ENCODE measurements around the gene HEXD.

Gene HEXD

DNA sequence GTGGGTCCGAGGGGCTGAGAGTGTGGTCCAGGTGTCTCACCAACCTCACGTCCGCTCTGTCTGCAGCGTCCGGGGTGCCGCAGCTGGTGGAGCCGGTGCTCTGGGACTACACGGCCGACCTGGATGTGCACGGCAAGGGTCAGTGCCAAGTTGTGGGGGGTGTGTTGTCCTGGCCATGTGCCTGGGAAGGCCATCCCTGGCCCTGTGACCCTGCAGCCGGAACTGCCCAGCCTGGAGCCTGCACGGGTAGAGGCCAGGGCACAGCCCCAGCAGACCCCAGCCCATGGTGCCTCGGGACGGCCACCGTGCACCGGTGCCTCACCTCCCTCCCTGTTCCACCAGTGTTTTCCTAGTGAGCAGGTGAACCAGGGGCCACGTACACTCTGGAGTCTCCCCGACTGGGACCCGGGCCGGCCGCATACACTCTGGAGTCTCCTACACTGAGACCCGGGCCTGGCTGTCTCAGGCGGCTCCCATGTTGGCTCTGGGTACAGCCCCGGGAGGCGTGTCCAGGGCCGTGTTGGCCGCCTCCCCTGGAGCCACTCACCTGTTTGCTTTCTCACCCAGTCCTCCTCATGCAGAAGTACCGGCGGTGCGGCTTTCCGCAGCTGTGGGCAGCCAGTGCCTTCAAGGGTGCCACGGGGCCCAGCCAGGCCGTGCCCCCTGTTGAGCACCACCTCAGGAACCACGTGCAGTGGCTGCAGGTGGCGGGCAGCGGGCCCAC lies 18.6 kb downstream of the HEXD start:
- ATAC-seq, result no peak

DNA sequence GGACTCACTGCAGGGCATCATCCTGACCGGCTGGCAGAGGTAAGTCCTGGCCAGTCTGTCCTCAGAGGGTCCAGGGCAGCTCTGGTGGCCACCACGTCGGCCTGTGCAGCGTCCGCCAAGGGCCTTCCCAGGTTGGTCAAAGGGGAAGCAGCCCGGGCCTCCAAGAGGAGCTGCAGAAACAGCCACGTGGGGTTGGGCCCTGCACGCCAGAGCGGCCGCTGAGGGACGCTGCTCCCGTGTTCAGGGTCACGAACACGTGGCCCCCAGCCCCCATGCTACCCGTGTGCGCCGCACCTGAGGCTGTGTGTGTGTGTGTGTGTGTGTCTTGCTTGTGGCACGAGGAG lies 19.1 kb downstream of the HEXD start:
- no peak for ATAC-seq
- TF ChIP-seq, protein P1, sequence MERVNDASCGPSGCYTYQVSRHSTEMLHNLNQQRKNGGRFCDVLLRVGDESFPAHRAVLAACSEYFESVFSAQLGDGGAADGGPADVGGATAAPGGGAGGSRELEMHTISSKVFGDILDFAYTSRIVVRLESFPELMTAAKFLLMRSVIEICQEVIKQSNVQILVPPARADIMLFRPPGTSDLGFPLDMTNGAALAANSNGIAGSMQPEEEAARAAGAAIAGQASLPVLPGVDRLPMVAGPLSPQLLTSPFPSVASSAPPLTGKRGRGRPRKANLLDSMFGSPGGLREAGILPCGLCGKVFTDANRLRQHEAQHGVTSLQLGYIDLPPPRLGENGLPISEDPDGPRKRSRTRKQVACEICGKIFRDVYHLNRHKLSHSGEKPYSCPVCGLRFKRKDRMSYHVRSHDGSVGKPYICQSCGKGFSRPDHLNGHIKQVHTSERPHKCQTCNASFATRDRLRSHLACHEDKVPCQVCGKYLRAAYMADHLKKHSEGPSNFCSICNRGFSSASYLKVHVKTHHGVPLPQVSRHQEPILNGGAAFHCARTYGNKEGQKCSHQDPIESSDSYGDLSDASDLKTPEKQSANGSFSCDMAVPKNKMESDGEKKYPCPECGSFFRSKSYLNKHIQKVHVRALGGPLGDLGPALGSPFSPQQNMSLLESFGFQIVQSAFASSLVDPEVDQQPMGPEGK (CRISPR knock-in tag; IDR thresholded peaks at IDR 0.05; ENCODE audit: borderline replicate concordance), result no peak
- TF ChIP-seq, protein P2, sequence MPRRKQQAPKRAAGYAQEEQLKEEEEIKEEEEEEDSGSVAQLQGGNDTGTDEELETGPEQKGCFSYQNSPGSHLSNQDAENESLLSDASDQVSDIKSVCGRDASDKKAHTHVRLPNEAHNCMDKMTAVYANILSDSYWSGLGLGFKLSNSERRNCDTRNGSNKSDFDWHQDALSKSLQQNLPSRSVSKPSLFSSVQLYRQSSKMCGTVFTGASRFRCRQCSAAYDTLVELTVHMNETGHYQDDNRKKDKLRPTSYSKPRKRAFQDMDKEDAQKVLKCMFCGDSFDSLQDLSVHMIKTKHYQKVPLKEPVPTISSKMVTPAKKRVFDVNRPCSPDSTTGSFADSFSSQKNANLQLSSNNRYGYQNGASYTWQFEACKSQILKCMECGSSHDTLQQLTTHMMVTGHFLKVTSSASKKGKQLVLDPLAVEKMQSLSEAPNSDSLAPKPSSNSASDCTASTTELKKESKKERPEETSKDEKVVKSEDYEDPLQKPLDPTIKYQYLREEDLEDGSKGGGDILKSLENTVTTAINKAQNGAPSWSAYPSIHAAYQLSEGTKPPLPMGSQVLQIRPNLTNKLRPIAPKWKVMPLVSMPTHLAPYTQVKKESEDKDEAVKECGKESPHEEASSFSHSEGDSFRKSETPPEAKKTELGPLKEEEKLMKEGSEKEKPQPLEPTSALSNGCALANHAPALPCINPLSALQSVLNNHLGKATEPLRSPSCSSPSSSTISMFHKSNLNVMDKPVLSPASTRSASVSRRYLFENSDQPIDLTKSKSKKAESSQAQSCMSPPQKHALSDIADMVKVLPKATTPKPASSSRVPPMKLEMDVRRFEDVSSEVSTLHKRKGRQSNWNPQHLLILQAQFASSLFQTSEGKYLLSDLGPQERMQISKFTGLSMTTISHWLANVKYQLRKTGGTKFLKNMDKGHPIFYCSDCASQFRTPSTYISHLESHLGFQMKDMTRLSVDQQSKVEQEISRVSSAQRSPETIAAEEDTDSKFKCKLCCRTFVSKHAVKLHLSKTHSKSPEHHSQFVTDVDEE (CRISPR knock-in tag; IDR thresholded peaks at IDR 0.05), result no peak
- TF ChIP-seq PPARA (CRISPR knock-in tag; IDR thresholded peaks at IDR 0.05; ENCODE audit: borderline replicate concordance), result no peak
- no peak for TF ChIP-seq ZNF565 (CRISPR knock-in tag; conservative IDR thresholded peaks at IDR 0.05; ENCODE audit: low read depth)
- TF ChIP-seq ZC3H10 (CRISPR knock-in tag; IDR thresholded peaks at IDR 0.05), result no peak
- no peak for TF ChIP-seq ARNTL (CRISPR knock-in tag; IDR thresholded peaks at IDR 0.05; ENCODE audit: borderline replicate concordance, low read depth)

More for the DNA sequence above, 18.6 kb downstream of the HEXD start:
- TF ChIP-seq BACH2 (CRISPR knock-in tag; IDR thresholded peaks at IDR 0.05; ENCODE audit: borderline replicate concordance) (no peak), ZNF70 (CRISPR knock-in tag; IDR thresholded peaks at IDR 0.05) (no peak), ZC3H10 (CRISPR knock-in tag; IDR thresholded peaks at IDR 0.05) (no peak), ARNTL (CRISPR knock-in tag; IDR thresholded peaks at IDR 0.05; ENCODE audit: borderline replicate concordance, low read depth) (no peak), ZNF565 (CRISPR knock-in tag; conservative IDR thresholded peaks at IDR 0.05; ENCODE audit: low read depth) (no peak), TOX (CRISPR knock-in tag; IDR thresholded peaks at IDR 0.05; ENCODE audit: borderline replicate concordance) (no peak), GLIS3 (CRISPR knock-in tag; IDR thresholded peaks at IDR 0.05) (no peak), CSDC2 (CRISPR knock-in tag; IDR thresholded peaks at IDR 0.05) (no peak), ISL1 (CRISPR knock-in tag; IDR thresholded peaks at IDR 0.05) (no peak), ZFP30 (CRISPR knock-in tag; IDR thresholded peaks at IDR 0.05) (no peak), ZFP3 (CRISPR knock-in tag; IDR thresholded peaks at IDR 0.05) (no peak), ESRRG (CRISPR knock-in tag; IDR thresholded peaks at IDR 0.05) (no peak), RARB (CRISPR knock-in tag; IDR thresholded peaks at IDR 0.05) (no peak), SNAI2 (CRISPR knock-in tag; IDR thresholded peaks at IDR 0.05) (no peak), ZNF8 (CRISPR knock-in tag; IDR thresholded peaks at IDR 0.05) (no peak), PPARA (CRISPR knock-in tag; IDR thresholded peaks at IDR 0.05; ENCODE audit: borderline replicate concordance) (no peak)
- TF ChIP-seq, protein P3, sequence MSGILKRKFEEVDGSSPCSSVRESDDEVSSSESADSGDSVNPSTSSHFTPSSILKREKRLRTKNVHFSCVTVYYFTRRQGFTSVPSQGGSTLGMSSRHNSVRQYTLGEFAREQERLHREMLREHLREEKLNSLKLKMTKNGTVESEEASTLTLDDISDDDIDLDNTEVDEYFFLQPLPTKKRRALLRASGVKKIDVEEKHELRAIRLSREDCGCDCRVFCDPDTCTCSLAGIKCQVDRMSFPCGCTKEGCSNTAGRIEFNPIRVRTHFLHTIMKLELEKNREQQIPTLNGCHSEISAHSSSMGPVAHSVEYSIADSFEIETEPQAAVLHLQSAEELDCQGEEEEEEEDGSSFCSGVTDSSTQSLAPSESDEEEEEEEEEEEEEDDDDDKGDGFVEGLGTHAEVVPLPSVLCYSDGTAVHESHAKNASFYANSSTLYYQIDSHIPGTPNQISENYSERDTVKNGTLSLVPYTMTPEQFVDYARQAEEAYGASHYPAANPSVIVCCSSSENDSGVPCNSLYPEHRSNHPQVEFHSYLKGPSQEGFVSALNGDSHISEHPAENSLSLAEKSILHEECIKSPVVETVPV (CRISPR knock-in tag; IDR thresholded peaks at IDR 0.05), result no peak
- TF ChIP-seq, protein P1 (CRISPR knock-in tag; IDR thresholded peaks at IDR 0.05; ENCODE audit: borderline replicate concordance), result no peak
- TF ChIP-seq, protein P2 (CRISPR knock-in tag; IDR thresholded peaks at IDR 0.05), result no peak
- TF ChIP-seq, protein P4, sequence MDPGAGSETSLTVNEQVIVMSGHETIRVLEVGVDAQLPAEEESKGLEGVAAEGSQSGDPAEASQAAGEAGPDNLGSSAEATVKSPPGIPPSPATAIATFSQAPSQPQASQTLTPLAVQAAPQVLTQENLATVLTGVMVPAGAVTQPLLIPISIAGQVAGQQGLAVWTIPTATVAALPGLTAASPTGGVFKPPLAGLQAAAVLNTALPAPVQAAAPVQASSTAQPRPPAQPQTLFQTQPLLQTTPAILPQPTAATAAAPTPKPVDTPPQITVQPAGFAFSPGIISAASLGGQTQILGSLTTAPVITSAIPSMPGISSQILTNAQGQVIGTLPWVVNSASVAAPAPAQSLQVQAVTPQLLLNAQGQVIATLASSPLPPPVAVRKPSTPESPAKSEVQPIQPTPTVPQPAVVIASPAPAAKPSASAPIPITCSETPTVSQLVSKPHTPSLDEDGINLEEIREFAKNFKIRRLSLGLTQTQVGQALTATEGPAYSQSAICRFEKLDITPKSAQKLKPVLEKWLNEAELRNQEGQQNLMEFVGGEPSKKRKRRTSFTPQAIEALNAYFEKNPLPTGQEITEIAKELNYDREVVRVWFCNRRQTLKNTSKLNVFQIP (CRISPR knock-in tag; IDR thresholded peaks at IDR 0.05; ENCODE audit: borderline replicate concordance, low read depth), result no peak
